ENCODE measurements around the gene JOSD1. TPM values are rescaled to one million over a fixed set of nuclear protein-coding genes. Genes with fewer than 3 reads are reported as not detected.

Gene JOSD1
- total and polyA plus RNA-seq, 10 of the 15 experiments (the other 5 are each of a cell fraction or from before 2014, with no cell fraction given), result 6.2 to 54.6 (median 40.5) TPM

DNA sequence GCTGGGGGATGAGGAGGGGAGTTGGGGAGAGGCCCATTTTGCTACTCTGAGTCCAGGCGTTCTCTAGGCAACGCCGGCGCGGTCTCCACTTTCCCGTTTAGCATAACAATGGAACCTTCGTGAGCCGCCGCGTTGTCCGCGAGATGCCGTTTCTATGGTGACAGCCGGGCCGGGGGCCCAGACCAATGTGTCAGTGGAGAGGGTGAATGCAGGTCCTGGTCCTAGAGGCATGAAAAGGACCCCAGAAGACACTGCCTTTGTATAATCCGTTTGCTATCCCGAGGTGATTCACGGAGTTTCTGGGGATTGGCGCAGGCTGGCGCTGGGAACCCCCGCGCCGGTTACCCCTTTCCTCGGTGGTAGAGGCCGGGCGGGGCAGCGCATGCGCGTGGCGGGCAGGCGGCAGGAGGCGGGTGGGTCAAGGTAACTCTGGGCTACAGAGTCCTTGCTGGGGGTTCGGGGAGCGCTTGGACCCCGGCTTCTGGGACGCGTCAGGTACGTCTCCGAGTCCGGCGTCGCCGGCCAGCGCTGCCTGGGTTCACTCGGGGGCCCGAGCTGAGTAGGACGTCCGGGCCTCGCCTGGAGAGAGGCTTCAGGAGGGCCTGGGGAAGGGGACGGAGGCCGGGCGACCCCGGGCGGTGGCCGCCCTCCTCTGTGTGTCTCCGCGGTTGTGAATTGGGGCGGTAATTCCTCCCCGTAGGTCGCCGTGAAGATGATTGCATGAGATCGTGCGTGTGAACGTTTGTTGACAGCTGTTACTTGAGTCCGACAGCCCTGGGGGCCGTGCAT, 44.3 kb downstream of the JOSD1 start, which contains the start of the genes CBY1 and FAM227A (continued):
- TF ChIP-seq, protein P1, sequence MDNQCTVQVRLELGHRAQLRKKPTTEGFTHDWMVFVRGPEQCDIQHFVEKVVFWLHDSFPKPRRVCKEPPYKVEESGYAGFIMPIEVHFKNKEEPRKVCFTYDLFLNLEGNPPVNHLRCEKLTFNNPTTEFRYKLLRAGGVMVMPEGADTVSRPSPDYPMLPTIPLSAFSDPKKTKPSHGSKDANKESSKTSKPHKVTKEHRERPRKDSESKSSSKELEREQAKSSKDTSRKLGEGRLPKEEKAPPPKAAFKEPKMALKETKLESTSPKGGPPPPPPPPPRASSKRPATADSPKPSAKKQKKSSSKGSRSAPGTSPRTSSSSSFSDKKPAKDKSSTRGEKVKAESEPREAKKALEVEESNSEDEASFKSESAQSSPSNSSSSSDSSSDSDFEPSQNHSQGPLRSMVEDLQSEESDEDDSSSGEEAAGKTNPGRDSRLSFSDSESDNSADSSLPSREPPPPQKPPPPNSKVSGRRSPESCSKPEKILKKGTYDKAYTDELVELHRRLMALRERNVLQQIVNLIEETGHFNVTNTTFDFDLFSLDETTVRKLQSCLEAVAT (IDR thresholded peaks at IDR 0.05), result peak; percentile 60; the same call in 1 of the 2 replicates
- peak; percentile 99 for TF ChIP-seq CHD1 (IDR thresholded peaks at IDR 0.05; ENCODE audit: low read depth, low read length)
- 0 out of 2 replicates have a peak, but pooled peaks have one; percentile 15 for TF ChIP-seq RUNX3 (IDR thresholded peaks at IDR 0.05; ENCODE audit: low read length)
- peak; percentile 93 for TF ChIP-seq MXI1 (IDR thresholded peaks at IDR 0.05; ENCODE audit: low read depth, low read length)
- TF ChIP-seq, protein P2, sequence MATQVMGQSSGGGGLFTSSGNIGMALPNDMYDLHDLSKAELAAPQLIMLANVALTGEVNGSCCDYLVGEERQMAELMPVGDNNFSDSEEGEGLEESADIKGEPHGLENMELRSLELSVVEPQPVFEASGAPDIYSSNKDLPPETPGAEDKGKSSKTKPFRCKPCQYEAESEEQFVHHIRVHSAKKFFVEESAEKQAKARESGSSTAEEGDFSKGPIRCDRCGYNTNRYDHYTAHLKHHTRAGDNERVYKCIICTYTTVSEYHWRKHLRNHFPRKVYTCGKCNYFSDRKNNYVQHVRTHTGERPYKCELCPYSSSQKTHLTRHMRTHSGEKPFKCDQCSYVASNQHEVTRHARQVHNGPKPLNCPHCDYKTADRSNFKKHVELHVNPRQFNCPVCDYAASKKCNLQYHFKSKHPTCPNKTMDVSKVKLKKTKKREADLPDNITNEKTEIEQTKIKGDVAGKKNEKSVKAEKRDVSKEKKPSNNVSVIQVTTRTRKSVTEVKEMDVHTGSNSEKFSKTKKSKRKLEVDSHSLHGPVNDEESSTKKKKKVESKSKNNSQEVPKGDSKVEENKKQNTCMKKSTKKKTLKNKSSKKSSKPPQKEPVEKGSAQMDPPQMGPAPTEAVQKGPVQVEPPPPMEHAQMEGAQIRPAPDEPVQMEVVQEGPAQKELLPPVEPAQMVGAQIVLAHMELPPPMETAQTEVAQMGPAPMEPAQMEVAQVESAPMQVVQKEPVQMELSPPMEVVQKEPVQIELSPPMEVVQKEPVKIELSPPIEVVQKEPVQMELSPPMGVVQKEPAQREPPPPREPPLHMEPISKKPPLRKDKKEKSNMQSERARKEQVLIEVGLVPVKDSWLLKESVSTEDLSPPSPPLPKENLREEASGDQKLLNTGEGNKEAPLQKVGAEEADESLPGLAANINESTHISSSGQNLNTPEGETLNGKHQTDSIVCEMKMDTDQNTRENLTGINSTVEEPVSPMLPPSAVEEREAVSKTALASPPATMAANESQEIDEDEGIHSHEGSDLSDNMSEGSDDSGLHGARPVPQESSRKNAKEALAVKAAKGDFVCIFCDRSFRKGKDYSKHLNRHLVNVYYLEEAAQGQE (IDR thresholded peaks at IDR 0.05; ENCODE audit: low read depth, low read length), result no peak
- TF ChIP-seq, protein P3, sequence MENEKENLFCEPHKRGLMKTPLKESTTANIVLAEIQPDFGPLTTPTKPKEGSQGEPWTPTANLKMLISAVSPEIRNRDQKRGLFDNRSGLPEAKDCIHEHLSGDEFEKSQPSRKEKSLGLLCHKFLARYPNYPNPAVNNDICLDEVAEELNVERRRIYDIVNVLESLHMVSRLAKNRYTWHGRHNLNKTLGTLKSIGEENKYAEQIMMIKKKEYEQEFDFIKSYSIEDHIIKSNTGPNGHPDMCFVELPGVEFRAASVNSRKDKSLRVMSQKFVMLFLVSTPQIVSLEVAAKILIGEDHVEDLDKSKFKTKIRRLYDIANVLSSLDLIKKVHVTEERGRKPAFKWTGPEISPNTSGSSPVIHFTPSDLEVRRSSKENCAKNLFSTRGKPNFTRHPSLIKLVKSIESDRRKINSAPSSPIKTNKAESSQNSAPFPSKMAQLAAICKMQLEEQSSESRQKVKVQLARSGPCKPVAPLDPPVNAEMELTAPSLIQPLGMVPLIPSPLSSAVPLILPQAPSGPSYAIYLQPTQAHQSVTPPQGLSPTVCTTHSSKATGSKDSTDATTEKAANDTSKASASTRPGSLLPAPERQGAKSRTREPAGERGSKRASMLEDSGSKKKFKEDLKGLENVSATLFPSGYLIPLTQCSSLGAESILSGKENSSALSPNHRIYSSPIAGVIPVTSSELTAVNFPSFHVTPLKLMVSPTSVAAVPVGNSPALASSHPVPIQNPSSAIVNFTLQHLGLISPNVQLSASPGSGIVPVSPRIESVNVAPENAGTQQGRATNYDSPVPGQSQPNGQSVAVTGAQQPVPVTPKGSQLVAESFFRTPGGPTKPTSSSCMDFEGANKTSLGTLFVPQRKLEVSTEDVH (IDR thresholded peaks at IDR 0.05; ENCODE audit: low read depth, partially characterized antibody), result no peak
- TF ChIP-seq MTA3 (IDR thresholded peaks at IDR 0.05; ENCODE audit: borderline replicate concordance, low read length), result no peak
- TF ChIP-seq, protein P4, sequence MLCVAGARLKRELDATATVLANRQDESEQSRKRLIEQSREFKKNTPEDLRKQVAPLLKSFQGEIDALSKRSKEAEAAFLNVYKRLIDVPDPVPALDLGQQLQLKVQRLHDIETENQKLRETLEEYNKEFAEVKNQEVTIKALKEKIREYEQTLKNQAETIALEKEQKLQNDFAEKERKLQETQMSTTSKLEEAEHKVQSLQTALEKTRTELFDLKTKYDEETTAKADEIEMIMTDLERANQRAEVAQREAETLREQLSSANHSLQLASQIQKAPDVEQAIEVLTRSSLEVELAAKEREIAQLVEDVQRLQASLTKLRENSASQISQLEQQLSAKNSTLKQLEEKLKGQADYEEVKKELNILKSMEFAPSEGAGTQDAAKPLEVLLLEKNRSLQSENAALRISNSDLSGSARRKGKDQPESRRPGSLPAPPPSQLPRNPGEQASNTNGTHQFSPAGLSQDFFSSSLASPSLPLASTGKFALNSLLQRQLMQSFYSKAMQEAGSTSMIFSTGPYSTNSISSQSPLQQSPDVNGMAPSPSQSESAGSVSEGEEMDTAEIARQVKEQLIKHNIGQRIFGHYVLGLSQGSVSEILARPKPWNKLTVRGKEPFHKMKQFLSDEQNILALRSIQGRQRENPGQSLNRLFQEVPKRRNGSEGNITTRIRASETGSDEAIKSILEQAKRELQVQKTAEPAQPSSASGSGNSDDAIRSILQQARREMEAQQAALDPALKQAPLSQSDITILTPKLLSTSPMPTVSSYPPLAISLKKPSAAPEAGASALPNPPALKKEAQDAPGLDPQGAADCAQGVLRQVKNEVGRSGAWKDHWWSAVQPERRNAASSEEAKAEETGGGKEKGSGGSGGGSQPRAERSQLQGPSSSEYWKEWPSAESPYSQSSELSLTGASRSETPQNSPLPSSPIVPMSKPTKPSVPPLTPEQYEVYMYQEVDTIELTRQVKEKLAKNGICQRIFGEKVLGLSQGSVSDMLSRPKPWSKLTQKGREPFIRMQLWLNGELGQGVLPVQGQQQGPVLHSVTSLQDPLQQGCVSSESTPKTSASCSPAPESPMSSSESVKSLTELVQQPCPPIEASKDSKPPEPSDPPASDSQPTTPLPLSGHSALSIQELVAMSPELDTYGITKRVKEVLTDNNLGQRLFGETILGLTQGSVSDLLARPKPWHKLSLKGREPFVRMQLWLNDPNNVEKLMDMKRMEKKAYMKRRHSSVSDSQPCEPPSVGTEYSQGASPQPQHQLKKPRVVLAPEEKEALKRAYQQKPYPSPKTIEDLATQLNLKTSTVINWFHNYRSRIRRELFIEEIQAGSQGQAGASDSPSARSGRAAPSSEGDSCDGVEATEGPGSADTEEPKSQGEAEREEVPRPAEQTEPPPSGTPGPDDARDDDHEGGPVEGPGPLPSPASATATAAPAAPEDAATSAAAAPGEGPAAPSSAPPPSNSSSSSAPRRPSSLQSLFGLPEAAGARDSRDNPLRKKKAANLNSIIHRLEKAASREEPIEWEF (IDR thresholded peaks at IDR 0.05; ENCODE audit: insufficient replicate concordance, low read depth, low read length), result no peak
- TF ChIP-seq, protein P5, sequence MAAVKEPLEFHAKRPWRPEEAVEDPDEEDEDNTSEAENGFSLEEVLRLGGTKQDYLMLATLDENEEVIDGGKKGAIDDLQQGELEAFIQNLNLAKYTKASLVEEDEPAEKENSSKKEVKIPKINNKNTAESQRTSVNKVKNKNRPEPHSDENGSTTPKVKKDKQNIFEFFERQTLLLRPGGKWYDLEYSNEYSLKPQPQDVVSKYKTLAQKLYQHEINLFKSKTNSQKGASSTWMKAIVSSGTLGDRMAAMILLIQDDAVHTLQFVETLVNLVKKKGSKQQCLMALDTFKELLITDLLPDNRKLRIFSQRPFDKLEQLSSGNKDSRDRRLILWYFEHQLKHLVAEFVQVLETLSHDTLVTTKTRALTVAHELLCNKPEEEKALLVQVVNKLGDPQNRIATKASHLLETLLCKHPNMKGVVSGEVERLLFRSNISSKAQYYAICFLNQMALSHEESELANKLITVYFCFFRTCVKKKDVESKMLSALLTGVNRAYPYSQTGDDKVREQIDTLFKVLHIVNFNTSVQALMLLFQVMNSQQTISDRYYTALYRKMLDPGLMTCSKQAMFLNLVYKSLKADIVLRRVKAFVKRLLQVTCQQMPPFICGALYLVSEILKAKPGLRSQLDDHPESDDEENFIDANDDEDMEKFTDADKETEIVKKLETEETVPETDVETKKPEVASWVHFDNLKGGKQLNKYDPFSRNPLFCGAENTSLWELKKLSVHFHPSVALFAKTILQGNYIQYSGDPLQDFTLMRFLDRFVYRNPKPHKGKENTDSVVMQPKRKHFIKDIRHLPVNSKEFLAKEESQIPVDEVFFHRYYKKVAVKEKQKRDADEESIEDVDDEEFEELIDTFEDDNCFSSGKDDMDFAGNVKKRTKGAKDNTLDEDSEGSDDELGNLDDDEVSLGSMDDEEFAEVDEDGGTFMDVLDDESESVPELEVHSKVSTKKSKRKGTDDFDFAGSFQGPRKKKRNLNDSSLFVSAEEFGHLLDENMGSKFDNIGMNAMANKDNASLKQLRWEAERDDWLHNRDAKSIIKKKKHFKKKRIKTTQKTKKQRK (IDR thresholded peaks at IDR 0.05; ENCODE audit: low read depth, low read length), result no peak
